ENCODE measurements around the gene OR13C4.
"Not testable (repeated sequence)": the region's sequence is repeated elsewhere in the genome, so short reads cannot be mapped to it uniquely, and the experiment has no call there.

OR13C4 gene

DNA sequence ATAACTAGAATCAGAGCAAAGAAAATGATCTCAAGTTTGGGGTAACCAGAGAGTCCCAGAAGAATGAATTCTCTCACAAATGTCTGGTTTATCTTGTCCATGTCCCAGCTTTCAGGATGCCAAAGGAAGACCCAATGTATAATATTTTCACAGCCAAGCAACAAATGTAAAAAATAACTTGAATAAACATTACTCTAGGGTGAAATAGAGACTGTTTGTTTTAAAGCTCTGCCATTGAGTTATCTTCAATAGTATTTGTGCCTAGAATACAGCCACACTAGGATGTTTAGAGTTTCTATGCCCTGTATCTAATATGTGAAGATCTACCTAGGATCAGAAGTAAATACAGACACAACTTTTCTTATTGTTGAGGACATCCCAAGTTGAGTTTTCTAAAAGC, at the start of gene OR13C4:
Gene OR13C4, minus strand, starts transcription at position 101 of the 400 bp plus-strand sequence. Its CDS starts 0 bp downstream, at position 101.
- no peak for DNase-seq (ENCODE audit: low read depth in 2 of 2)

GRCh38 chr9:104575456-104575855, 48.4 kb upstream of the OR13C4 start:
- DNase-seq (ENCODE audit: low read depth in 2 of 2), result no peak

DNA sequence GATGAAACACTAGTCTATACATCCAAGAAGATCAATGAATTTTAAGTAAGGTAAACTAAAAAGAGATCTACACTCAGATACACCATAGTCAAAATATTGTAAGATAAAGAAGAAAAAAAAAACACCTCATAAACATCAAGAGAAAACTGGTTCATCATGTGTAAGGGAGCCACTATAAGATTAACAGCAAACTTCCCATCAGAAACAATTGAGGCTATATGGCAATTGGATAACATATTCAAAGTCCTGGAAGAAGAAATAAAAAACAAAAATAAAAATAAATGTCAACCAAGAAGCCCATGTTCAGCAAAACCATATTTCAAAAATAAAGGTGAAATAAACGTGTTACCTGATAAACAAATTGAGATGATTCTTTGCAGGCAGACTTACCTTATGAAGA, 45.6 kb upstream of the OR13C4 start:
- no peak for DNase-seq (ENCODE audit: low read depth in 2 of 2)

- no peak for DNase-seq (ENCODE audit: low read depth in 2 of 2)
Observed at GRCh38 chr9:104568868-104569267, 41.9 kb upstream of the OR13C4 start, which contains the start of gene OR13C8. Gene OR13C8 (plus strand): TSS chr9:104569168. CDS start chr9:104569168, 0 bp downstream.

- DNase-seq (ENCODE audit: low read depth in 2 of 2), result no peak
Observed at GRCh38 chr9:104564358-104564757, 37.3 kb upstream of the OR13C4 start.

DNA sequence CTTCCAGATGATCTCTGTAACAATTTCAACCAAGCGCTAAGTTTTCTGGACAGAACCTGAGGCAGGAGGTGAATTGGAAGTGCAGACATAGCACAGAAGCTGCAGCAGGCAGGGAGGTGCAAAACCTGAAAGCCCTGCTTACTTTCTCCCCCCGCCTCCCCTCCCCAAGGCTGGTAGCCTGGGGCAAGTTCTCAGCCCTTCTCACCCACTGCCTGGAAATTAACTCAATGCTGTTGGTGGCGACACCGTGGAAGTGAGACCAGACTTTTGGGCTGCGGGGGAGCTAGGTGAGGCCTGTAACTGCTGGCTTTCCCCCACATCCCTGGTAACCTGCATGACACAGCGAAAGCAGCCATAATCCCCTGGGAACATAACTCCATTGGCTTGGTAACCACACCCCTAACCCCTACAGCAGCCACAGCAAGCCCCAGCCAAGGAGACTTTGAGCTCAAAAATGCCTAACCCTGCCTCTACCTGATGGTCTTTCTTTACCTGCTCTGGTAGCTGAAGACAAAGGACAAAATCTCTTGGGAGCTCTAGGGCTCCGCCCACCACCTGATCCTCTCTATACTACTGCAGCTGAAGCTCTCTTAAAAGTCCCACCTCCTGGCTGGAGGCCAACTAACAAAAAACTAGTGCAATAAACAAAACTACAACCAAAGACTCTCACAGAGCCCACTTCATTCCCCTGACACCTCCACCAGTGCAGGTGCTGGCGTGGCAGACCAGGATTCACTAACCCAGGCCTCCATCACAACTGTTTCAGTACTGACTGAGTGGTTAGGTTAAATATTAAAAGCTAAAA, 30.0 kb upstream of the OR13C4 start:
- no peak for DNase-seq (ENCODE audit: low read depth in 2 of 2)

DNA sequence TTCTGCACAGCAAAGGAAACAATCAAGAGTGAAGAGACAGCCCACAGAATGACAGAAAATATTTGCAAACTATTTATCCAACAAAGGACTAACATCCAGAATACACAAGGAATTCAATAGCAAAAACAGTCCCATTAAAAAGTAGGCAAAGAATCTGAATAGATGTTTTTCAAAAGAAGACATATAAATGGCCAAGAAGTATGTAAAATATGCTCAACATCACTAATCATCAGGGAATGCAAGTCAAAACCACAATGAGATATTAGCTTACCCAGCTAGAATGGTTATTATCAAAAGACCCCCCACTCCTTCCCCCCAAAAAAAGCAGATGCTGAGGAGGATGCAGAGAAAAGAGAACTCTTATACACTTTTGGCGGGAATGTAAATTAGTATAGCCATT, 28.5 kb upstream of the OR13C4 start:
- DNase-seq (ENCODE audit: low read depth in 2 of 2), result no peak

- DNase-seq (ENCODE audit: low read depth in 2 of 2), result no peak
Observed at GRCh38 chr9:104553261-104553660, 26.3 kb upstream of the OR13C4 start.

DNA sequence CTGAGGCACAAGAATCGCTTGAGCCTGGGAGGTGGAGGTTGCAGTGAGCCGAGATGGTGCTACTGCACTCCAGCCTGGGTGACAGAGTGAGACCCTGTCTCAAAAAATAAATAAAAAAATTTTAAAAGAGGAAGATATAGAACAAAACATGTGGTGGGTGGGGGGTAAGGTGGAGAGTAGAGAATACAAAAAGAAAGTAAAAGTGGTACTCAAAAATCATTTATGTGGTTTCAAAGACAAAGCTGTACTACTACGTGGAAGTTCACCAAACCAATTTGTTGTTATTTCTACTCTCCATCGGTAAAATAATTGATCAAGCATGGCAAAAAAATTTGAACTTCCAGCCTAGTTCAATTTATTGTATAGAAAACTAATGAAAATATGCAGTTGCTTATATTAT, 17.6 kb upstream of the OR13C4 start:
- DNase-seq (ENCODE audit: low read depth in 2 of 2), result no peak

DNA sequence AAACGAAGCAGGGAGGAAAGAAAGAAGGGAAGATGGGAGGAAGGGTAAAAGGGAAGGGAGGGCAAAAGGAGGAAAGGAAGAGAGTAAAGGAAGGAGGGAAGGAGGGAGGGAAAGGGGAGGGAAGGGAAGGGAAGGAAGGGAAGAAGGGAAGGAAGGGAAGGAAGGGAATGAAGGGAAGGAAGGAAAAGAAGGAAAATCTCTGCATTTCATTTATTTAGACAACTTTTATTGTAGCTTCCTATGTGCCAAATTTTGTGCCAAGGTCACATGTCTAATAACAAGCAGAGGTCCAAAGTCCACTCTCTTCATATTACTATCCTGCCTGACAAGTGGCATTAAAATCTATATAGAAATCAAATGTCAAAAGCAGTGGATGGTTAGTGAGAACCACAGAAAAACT, 12.3 kb upstream of the OR13C4 start:
- no peak for DNase-seq (ENCODE audit: low read depth in 2 of 2)

DNA sequence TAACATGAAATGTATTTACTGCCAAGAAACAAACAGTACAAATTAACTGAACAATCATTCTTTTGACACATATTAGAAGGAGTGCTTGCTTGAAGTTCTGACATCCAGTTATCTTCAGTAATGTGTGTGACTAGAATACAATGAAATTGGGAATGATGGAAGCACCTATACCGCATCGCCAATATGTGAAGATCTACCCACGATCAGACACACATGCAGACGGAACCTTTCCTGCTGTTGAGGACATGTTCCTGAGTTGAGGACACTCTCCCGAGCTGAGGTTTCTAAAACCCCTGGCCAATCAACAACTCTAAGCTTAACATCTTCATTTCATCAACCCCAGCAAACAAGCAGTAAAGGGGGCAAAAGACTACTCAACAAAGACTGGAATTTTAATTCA, 9.7 kb upstream of the OR13C4 start, which contains the start of gene OR13C3:
Gene OR13C3, minus strand, starts transcription at position 101 of the 400 bp plus-strand sequence. CDS start 133 bp downstream, outside the sequence.
- DNase-seq (ENCODE audit: low read depth in 2 of 2), result no peak

DNA sequence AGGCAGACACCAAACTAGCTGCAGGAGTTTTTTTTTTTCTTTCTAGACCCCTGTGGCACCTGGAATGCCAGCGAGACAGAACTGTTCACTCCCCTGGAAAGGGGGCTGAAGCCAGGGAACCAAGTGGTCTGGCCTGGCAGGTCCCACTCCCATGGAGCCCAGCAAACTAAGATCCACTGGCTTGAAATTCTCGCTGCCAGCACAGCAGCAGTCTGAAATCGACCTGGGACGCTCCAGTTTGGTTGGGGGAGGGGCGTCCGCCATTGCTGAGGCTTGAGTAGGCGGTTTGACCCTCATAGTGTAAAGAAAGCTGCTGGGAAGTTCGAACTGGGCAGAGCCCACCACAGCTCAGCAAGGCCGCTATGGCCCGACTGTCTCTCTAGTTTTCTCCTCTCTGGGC, 6.8 kb downstream of the OR13C4 start:
- DNase-seq (ENCODE audit: low read depth in 2 of 2), result not testable (repeated sequence)

DNA sequence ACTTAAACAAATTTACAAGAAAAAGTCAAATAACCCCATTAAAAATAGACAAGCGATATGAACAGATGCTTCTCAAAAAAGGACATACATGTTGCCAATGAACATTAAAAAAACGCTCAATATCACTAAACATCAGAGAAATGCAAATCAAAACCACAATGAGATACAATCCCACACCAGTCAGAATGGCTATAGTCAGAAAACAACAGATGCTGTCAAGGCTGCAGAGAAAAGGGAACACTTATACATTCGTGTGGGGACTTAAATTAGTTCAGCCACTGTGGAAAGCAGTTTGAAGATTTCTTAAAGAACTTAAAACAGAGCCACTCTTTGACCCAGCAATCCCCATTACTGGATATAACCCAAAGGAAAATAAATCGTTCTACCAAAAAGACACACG, 12.1 kb downstream of the OR13C4 start:
- no peak for DNase-seq (ENCODE audit: low read depth in 2 of 2)

GRCh38 chr9:104506565-104506964, 20.4 kb downstream of the OR13C4 start:
- no peak for DNase-seq (ENCODE audit: low read depth in 2 of 2)

DNA sequence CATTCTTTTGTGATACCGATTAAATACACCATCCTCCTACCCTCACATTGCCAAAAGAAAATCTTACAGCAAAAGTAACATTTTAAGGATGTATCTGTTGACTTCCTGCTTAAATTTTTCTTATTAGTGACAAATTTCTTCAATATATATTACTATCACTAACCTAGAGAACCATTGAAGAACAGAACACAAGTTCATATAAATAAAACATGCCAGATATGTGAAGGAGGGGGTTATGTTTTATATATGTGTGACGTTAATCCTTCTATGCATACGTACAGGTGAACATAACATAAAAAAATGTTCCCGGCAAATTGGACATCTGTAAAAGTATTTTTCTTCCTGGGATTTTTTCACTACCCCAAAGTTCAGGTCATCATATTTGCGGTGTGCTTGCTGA, 23.0 kb downstream of the OR13C4 start, which contains the start of gene OR13F1:
Gene OR13F1, plus strand, starts transcription at position 301 of the 400 bp plus-strand sequence. Its CDS starts 0 bp downstream, at position 301.
- no peak for DNase-seq (ENCODE audit: low read depth in 2 of 2)

DNA sequence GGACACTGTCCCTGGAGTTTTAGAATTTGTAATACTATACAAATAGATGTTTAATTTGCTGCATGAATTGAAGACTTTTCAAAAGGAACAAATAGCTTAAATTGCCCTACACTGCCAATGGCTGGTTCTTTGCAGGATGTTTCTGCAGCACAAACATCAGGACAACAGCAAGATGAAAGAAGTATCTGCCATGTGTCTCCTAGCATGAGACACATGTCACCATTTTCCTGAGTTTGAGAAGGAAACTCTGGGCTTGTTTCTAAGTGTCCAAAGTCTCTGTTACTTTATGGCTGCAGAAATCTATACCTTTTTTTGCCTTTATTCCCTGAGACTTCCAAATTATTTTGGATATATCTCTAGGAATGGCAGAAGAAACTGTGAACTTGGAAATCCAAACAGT, 23.6 kb downstream of the OR13C4 start:
- no peak for DNase-seq (ENCODE audit: low read depth in 2 of 2)

- DNase-seq (ENCODE audit: low read depth in 2 of 2), result no peak
Observed at GRCh38 chr9:104494808-104495207, 32.2 kb downstream of the OR13C4 start.

GRCh38 chr9:104485014-104485413, 42.0 kb downstream of the OR13C4 start:
- no peak for DNase-seq (ENCODE audit: low read depth in 2 of 2)

DNA sequence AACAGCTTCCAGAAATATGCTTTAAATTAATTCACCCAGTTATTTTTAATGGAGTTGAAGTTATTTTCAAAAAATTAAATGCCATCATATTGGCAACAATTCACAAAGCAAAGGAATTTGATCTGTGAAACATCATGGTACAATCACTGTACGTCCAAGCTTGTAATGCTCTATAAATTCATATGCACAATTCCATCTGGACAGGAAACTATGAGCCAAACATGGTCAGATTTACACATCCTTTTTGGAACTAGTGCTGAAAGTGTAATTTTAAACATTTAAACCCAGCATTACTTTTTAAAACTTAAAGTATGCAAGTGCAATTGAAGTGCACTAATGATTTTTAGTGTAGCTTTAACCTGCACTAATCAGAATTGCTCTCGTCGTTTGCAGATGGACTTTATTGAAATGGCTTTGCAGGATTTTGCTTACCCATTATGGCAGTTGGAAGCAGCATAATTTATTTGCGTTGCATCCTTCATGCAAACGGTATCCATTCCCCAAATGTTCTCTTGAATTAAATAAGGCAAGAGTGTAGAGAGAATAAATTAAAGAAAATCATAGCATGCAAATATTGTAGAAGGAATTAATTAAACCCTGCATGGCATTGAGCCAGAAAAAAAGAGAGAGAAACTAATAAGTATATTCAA, 44.0 kb downstream of the OR13C4 start:
- no peak for DNase-seq (ENCODE audit: low read depth in 2 of 2)
